HTERT RPE-1 (cell line): Measurements from ENCODE around the gene TMEM33.

Source experiments
- in situ Hi-C: fragments of 300-500 bp; cut with MboI; formaldehyde crosslinking; loops from 4 replicates; pipeline ENCODE4 v1.14.3; 2020; ENCODE audit warnings: low sequenced_read_pairs

TMEM33 gene

GRCh38 chr4:41939016-41939626 is 3.9 kb downstream of the TMEM33 start:
- in situ Hi-C loops = no loop called here

GRCh38 chr4:41940834-41941233 is 5.6 kb downstream of the TMEM33 start:
- in situ Hi-C loops = no loop called here

GRCh38 chr4:41943506-41943905 is 8.3 kb downstream of the TMEM33 start:
- in situ Hi-C loops = no loop called here

GRCh38 chr4:41944089-41944488 is 8.9 kb downstream of the TMEM33 start:
- in situ Hi-C loops = no loop called here

- in situ Hi-C loops = no loop called here
These were observed 14.3 kb downstream of the TMEM33 start for GRCh38 chr4:41949531-41949930.

GRCh38 chr4:41957634-41958033 is 22.4 kb downstream of the TMEM33 start:
- in situ Hi-C loops = no loop called here

- in situ Hi-C loops = no loop called here
These were observed 27.9 kb downstream of the TMEM33 start for GRCh38 chr4:41963105-41963504.

- in situ Hi-C loops = no loop called here
These were observed 29.2 kb downstream of the TMEM33 start for GRCh38 chr4:41964401-41964800.

GRCh38 chr4:41967392-41967791 is 32.2 kb downstream of the TMEM33 start:
- in situ Hi-C loops = no loop called here

- in situ Hi-C loops = no loop called here
These were observed 34.4 kb downstream of the TMEM33 start for GRCh38 chr4:41969671-41970070.

- in situ Hi-C loops = no loop called here
These were observed 40.1 kb downstream of the TMEM33 start for GRCh38 chr4:41975341-41975740.

GRCh38 chr4:41976775-41977516 is 41.7 kb downstream of the TMEM33 start:
- in situ Hi-C loops = no loop called here

GRCh38 chr4:41977709-41978108 is 42.5 kb downstream of the TMEM33 start:
- in situ Hi-C loops = no loop called here

- in situ Hi-C loops = no loop called here
These were observed 46.2 kb downstream of the TMEM33 start, which contains the start of gene DCAF4L1 for GRCh38 chr4:41981456-41981855. DCAF4L1 (plus strand) TSS chr4:41981756; CDS start chr4:41981793, 37 bp downstream.

- in situ Hi-C loops = no loop called here
These were observed 47.5 kb downstream of the TMEM33 start for GRCh38 chr4:41982716-41983115.

- in situ Hi-C loops = no loop called here
These were observed 49.9 kb downstream of the TMEM33 start for GRCh38 chr4:41985151-41985550.

- in situ Hi-C loops = no loop called here
These were observed 54.8 kb downstream of the TMEM33 start for GRCh38 chr4:41989994-41990364.

GRCh38 chr4:41990365-41991111 is 55.3 kb downstream of the TMEM33 start, which contains the start of gene SLC30A9:
SLC30A9 (plus strand) TSS chr4:41990530; CDS start chr4:41990652, 122 bp downstream.
- in situ Hi-C loops = no loop called here

- in situ Hi-C loops = no loop called here
These were observed 56.9 kb downstream of the TMEM33 start for GRCh38 chr4:41991916-41992767.

- in situ Hi-C loops = no loop called here
These were observed 58.0 kb downstream of the TMEM33 start for GRCh38 chr4:41992967-41993857.
